IPS DF 19.7 (cell line): ENCODE measurements around the gene USP27X.

Experiments used
- DNase-seq: peaks from one replicate; pipeline ENCODE4 v3.0.0-alpha.2; 2013; ENCODE audit warnings: low read depth, low spot score

USP27X gene

DNA sequence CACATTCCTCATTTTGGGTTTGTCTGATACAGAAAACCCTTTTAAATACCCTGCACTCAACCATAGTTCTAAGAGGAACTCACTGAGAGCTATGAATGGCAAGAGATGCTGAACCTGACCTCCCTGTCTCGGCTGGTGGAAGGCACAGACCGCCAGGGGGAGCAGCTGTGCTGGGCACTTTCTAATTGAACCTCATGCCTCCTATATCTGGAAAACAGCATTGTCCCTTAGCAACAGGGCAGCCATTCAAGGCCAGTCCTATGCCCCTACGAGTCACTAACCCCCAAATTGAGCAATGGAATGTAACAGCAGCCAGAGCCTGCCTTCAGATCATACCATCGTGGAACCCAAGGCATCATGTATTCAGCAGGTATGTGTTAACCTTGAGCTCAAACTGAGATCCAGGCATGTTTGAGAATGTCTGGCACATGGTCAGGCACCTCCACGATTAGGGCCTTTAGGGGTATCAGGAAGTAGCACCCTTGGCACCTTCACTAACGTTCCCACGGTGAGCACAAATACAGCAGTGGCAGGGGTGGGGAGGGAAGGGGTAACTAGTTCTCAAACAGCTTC lies 5.1 kb downstream of the USP27X start:
- peak; percentile 12 for DNase-seq

DNA sequence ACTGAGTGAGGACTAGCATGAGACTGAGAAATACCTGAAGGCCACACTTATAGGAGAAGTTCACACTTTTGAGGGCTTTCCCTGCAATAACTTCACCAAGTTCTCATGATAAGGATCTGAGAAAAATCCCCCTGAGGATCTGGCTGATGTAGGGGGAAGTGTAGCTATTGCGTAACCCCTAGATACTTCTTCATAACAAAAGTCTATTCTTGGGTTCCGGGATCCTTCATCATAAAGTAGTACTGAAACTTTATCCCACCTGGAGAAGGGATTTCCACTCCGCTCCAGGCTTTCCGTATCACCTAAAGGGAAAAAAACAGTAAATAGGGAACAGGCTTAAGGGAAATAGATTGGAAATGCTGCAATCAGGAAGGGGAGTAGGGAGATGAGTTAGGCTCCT lies 13.3 kb downstream of the USP27X start:
- DNase-seq: no peak

DNA sequence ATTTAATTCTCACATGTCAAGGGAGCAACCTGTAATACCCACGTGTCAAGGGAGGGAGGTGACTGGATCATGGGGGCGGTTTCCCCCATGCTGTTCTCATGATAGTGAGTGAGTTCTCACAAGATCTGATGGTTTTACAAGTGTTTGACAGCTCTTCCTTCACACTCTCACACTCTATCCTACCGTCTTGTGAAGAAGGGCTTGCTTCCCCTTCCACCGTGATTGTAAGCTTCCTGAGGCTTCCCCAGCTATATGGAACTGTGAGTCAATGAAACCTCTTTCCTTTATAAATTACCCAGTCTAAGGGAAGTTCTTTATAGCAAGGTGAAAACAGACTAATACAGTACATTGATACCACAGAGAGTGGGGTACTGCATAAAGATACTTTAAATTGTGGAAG lies 17.7 kb downstream of the USP27X start:
- no peak for DNase-seq

DNA sequence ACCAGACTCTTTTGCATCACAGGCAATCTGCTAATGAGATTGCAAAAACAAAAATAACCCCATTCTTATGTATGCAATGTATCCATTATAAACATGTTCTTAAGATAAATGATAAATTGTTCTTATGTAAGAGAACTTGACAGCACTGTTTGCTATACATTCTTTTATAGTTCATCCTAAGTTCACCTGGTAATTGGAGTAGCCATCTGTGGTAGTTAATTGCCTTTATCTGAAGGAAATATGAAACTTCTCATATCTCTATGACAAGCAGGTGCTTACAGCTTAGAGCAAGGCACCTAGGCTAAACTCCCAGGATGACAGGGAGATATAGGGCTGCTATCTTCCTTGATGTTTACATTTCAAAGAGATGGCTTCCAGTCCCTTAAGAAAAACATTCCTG lies 21.8 kb downstream of the USP27X start:
- DNase-seq: no peak

DNA sequence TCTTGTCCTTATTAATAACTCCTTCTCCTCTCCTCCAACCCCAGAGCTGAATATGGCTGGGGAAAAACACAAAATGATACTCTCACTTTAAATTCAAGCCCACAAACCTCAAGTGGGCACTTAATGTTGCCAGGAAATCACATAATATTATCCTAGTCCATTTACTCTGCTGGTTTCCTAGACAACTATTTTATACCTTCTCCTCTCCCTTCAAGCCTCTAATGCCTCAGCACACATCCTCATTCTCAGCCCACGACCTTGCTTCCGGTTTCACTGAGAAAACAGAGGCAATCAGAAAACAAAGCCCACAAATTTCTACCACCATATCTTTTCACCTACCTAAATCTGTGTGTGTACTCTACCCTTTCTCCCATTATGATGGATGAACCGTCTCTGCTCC lies 31.1 kb downstream of the USP27X start:
- DNase-seq: no peak

DNA sequence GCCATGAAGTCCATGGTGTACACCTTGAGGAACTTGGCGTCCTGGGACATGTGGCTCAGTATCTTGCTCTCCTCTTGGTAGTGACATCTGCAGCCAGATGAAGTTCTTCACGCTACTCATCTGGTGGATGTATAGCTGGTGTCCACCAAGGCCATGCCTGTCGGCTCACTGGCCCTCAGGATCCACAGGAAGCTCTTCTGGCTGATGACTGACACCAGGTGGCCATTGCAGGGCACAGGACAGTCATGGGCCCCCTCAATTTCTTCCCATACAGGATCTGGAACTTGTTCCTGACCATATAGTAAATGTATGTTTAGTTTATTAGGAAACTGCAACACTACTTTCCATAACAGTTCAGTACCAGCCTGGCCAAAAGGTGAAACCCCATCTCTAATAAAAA lies 32.8 kb downstream of the USP27X start:
- no peak for DNase-seq

DNA sequence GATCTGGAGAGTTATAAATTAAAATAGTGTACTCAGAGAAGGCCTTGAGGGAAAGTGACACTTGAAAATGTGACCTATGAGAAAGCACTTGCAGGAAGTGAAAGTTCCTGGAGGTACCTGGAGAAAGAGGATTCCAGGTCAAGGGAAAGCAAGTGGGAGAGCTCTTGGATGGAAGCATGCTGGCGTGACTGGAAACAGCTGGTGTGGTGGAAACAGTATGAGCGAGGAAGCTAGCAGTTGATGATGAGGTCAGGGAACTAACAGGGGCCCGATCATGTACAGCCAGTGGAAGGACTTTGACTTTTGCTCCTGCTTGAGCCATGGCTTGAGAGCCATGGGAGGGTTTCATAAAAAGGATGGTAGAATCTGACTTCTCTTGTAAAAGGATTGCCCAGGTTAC lies 33.6 kb downstream of the USP27X start:
- DNase-seq: no peak

DNA sequence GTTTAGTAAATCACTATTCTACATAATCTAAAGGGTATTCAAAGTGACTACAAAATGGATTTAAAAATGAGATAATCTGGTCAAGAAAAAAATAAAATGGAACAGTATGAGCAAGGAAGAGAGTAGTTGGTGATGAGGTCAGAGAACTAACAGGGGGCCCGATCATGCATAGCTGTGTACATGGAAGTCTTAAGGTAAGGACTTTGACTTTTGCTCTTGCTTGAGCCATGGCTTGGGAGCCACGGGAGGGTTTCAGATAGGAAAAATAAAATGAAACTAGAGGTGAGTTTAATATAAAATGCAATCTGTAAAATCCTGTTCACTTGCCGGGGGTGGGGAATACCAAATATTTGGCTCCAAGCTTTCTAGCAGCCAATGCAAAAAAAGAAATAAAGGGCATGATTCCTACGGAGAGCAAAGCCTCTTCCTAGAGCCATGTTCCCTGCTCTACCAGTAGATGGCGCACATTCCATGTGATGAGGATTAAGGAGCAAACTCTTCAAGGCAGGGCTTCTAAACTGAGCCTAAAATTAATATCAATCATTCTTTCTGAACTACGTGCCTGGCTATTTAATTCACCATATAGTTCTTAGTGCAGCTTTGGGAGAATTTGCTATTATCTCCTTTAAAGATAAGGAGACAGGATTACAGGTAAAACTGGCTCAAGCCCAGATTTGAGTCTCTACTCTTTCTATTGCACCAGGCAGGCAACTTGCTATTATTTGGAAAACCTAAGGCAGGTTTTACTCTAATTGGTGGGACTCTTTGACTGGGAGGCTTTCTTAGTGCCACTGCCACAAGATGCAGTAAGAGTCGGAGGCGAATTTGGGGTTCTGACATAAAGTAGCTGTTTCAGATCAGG lies 36.3 kb downstream of the USP27X start:
- no peak for DNase-seq

DNA sequence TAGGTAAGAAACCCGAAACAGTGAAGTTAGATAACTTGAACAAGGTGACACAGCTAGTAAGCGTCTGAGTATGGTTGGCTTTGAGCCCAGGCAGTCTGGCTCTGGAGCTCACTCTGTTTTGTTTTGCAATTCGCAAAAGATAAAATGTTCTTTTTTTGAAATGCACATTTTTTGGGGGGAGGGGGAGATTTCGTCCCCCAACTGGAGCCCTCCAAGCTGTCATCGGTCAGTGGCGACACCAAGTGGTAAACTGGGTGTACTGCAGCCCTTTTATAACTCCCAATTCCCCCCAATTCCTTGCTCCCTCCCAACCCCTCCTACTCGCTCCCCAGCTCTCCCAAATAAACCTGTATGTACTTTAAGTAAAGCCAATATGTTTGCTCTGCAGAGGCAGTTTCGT lies 40.3 kb downstream of the USP27X start:
- DNase-seq: no peak

DNA sequence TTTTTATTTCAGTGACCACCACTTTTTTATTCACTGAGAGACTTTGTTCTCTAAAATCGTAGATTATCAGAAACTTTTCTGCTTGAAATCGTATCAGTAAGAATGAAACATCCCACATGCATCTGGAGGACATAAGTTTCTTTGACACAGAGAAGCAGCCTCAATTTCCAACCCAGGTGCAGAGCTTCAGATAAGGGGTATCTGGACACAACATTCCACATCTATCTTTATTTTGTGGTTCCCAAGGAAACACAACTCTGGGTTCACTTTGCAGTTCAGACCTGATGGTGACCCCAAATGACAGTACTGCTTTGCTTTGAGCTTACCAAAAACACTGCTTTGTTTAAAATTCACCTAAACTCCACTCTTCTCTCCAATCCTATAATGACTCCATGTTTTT lies 41.8 kb downstream of the USP27X start:
- no peak for DNase-seq

DNA sequence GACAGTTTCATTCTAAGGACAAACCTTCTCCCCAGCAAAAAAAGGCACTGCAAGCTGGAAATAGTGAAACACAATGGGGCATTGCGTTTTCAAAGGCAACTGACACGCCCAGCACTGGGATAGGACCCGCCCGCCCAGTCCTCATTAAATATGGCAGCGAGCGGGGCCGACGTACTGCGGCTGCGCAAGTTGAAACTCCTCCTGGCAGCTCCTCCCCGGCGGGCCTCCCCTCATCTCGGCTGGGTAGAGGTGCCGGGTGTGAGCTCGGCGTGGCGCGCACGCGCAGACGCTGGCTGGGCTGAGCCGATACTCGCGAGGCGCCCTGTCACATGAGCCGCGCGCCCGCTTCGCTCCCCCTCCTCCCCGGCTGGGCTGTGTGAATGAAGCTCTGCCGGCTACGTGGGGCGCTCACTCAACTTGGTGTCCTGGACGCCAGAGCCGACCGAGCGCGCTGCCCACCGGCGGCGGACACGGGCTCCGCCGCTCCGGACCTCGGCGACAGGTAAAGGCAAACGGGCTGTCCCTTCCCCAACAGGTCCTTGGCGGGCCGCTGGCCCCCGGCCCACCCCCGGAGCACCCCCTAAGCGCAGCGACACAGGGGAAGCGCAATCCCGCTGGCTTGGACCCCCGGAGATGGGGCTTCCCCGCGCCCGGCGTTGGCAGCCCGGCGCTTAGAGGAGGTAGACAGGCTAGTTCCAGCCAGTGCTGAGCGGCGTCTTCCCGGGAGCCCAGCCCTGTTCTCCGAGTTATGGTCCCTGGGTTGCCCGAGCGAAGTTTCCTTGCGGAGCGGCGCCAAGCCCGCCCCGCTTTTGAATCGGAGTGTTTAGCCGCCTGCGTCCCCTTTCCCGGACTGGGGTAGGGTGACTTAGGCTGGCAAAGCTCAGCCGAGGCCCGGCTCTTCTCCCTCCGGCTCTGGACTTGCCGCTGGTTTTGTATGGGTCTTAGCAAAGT lies 43.3 kb downstream of the USP27X start, which contains the start of gene CLCN5:
TSS of gene CLCN5 (plus strand) at position 306 of the 951 bp plus-strand sequence. CDS start 2,703 bp downstream, outside the sequence.
- peak; percentile 47 for DNase-seq

DNA sequence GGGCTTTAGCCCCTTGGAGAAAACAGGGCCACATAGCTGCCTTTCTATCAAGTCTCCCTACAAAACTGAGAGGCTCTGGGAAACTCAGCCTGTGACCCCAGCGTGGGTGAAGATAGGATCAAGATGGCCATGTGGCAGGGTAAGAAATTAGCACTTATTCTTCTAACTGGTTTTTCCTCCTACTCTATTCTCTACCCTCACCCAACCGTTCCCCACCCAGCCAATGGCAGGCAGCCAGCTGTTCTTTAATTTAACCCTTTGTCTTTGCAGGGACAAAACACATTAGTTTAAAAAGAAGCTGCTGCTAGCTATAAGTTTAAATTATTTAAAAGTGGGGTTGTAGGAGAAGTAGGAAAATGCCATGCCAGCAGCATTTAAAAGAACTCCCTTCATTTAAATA lies 45.9 kb downstream of the USP27X start:
- no peak for DNase-seq

DNA sequence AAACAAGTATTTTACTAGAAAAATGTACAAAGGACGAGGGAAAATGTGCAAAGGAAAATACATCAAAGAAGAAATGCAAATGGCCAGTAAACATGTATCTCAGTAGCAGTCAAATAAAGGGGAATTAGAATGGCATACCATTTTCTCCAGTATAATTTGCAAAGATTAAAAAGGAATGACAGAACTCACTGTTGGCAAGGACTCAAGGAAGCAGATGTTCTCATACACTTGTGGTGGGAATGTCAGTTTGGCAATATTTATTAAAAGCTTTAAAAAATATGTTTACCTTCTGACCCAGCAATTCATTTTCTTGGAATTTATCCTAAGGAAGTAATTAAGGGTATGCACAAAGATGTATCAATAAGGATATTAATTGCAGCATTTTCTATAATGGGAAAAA lies 50.8 kb downstream of the USP27X start:
- DNase-seq: no peak
